ENCODE measurements around the gene MAPK4.
A peak's percentile ranks its signal among the peaks of the same experiment; 100 is the strongest.

MAPK4 gene

DNA sequence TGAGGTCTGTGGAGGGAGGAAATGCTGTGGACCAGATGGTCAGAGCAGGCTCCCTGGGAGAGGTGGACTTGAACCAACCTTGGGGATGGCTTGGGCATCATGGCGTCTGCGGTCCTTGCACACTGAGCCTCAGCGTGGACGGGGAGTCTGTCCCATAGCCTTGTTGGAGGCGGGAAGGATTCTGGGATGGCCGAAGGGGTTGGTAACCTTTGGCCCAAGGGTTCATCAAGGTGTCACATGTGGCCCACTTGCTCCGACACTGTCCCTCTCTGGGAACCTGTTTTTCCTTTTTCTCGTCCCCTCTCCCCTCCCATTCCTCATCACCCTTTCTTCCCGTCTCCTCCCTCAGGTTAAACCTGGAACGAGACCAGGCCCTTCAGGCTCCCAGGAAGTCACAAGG, 66.4 kb downstream of the MAPK4 start:
- no peak for DNase-seq

DNA sequence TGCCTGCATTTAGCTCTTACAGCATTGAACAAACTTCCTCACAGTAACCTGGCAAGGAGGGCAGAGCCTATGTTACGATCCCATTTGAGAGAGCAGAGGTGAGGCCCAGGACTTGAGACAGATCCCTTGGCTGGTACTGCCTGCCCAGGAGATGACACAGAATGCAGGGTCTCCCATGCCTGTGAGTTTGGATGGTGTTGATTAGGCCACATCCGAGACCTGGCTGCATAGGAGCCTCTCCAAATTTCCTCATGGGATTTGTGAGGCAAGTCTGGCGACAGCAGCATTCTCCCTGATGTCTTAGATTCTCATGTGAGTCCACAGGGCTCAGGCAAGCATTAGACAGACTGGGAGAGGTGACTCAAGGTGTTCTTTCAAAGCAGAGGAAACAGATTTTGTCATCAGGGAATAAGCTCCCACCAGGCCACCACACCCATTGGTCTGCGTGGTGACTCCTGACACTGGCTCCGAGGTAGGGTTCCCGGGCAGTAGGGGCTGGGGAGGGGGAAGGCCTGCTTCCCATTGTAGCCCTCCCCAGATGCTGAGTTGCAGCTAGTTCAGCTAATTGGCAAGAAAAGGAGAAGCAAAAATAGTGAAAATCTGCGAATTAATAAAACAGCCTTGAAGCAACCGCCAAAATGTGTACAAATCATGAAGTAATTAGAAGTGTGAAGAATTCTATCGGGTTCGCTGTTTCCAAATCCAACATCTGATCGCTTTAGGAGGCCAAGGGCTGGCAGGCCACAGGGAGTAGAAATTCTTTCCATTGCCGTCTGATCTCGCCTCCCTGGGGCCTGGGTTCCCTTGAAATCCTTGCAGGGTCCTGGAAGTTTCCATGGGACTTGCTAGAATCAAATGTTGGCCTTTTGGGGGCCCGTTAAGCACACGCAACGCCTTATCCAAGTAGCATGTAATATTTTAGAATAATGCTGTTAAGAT, 68.0 kb downstream of the MAPK4 start:
- peak; percentile 48 for DNase-seq

DNA sequence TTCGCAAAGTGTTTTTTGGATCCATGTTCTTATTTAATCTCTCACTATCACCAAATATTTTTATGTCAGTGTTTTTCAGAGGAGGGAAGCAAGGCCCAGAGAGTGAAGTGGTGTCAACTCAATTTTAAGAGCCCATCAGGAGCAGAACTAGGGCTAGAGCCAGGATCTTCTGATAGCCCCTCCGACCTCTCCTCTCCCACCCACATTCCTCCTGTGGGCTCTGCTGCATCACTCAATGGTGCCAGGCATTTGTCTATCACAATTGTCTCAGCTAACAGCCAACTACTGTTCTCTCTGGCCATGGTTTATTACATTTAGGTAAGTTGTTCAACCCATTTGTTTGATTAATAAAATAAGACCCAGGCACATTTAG, 68.6 kb downstream of the MAPK4 start:
- no peak for DNase-seq

DNA sequence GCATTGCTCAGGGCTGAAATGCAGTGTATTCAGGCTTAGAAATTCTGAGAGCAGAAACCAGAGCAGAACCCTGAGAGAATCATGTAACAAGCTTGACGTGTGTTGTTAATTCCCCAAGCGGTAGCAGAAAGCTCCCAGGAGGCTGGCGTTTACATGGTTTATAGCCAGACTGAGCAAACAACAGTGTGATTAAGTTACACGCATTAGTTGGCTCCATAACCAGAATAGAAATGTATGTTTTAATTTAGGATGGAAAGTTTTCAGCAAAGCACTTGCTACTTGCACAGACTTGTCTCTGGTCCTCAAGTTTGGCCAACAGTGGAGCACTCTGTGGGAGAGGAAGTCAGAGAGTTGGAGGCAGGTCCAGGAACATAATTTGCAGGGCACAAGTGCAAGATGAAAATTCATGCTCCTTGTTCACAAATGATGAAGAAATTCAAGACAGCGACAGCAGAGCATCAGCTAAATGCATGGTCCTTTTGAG, 69.3 kb downstream of the MAPK4 start:
- DNase-seq, result peak; percentile 32

DNA sequence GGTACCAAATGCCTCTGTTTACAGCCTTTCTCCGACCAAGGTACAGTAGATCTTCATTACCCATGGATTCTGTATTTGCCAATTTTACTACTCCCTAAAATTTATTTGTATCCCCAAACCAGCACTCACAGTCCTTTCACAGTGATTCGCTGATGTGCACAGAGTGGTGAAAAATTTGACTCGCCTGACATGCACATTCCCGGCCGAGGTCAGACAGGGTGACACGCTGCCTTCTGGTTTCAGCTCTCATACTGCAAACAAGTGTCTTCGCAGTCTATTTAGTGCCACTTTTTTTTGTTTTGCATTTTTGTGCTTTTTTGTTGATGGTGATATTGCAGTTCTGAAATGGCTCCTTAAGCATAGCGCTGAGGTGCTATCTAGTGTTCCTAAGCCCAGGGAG, 71.0 kb downstream of the MAPK4 start:
- DNase-seq, result peak; percentile 60

DNA sequence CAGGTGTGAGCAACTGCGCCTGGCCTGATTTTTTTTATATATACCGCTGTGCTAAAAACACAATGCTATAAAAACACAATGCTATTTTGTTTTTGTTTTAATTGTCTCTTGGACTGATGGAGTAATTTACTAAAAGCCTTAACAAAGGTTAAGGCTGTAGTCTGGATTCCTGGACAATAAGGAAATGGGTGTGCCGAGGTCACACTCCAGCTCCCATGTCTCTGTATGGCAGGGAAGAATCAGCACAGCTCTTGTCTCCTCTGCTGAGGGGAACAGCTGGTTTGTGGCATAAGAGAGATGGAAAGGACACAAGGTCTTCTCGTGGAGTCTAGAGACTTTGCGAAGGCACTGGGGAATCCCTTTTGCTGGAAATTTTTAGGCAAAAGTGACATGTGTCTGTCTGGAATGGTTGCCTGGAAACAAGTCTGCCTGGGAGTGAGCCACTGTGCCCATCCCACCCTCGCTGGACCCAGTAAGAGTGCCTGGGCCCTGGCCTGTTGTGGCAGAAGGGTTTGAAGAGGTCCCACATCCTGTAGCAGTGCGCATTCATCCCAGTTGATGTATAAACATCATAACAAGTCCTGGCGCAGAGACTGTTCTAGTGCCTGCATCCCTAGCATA, 73.1 kb downstream of the MAPK4 start:
- peak; percentile 55 for DNase-seq

DNA sequence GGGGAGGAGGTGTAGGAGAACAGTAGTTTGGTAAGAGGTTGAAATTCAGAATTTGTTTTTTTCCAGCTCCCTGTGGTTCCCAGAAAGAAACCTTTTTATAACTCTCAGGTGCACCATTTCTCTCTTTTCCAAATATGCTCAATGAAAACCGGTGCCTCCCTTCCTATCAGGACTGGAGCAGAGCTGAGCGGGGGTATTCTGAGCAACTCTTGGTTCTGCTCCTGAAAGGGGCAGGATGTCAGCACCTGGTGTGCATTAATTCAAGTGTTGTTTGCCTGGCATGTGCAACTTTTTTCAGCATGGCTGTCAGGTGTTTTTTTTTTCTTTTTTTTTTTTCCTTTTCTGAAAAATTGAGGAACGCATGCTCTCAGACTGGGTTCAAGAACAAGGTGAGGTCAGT, 74.1 kb downstream of the MAPK4 start:
- DNase-seq, result no peak

DNA sequence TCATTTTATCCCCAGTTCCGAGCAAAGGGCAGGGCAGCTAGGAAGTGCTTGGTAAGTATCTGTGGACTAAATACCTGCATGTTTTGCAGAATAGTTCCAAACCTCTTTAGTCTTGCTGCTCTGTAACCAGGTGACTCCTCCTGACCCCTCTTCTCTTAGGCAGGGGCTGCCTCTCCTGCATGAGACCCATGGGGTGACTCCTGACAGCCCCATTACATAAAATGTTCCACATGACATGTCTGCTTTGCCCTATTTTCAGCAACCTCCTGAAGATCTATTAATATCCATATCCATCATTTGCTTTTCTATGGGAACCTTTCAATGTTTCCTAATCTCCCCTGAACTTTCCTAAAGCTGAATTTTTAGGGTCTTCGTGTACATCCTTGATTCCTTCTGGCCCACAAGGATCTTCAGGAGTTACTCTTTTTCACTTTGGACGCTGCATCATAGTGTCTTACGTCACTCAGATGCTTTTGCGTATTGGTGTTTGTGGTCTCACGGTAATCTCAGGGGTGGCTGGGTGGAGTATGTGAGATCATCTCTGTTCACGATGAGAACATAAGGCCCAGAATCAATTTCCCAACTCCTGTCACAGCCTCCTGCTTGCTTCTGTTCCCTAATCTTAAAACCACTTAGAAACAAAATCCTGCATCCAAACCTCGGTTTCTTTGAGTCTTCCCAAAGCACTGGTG, 76.6 kb downstream of the MAPK4 start:
- DNase-seq, result no peak

DNA sequence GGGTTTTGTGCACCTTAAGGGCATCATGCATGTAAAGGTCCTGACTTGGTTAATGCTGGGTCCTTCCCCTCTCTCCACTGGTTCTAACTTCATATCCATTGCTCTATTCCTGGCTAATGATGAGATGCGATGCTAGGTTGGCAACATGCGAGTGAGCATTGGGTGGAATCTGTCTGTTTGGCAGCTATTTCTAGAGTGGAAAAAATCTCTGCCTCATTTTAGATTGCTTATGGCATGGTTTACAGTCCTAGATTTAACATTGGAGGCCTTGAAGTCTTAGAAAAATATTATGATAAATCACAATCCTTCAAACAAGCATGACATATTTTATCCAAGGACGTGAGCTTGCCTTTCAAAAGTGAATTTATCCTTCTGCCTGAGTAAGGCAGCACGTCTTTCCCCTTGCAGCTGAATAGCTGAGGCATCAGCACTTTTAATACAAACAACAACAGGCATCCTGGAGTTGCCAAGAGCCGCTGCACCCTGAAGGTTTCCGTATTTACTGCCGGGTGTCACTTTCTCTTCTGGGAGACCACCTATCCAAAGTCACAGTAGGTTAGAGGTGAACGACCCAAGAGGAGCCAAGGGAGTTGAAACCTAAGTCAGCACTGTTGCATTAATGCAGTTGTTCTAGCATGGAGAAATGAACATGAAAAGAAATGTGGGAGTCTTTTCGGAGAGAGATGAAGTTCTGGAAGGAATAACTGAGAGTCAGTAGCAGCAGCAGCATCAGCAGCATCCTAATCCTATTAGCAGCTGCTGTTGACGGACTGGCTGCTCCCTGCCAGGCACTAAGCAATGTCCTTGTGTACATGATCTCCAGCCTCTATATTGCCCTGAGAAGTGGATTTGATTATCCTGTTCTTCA, 78.4 kb downstream of the MAPK4 start:
- DNase-seq, result no peak

DNA sequence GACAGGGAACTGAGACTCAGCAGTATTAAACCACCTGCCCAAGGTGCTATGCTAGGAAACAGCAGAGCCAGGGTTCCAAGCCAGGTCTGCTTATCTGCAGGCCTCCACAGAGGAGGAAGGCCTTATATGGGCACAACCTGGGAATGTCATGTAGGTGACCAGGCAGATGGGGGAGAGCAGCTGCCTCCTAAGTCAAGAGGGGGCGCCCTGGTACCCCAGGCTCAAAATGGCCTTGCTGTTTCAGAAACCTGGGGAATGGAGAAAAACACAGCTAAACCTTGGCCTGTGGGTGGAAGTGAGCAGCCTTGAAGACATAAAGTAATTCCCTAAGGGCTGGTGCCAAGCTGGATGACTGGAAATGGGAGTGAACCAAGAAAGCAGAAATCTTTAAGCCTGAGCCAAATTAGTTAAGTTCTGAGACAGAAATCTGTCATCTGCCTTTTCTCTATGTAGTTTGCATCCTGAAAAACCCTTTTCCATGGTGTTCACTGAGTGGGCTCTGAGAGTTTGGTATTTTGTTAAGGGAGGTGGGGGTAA, 79.1 kb downstream of the MAPK4 start:
- DNase-seq, result no peak

DNA sequence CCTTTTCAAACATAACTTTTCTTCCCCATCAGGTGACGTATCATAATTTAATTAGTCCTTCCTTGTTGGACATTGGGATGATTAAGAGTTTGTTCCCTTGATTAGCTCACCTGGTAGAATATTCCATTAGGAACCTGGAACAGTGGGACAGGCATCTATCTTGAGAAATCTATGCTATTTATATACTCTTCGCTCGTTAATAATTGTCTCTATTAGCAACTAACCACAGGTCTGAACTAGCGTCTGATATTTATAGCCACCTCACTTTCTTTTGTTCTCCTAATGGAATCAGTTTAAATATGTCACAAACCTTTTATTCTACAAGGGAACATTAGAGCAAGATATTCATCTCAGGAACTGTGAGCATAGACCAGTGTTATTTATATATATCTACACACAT, 79.8 kb downstream of the MAPK4 start:
- DNase-seq, result no peak

DNA sequence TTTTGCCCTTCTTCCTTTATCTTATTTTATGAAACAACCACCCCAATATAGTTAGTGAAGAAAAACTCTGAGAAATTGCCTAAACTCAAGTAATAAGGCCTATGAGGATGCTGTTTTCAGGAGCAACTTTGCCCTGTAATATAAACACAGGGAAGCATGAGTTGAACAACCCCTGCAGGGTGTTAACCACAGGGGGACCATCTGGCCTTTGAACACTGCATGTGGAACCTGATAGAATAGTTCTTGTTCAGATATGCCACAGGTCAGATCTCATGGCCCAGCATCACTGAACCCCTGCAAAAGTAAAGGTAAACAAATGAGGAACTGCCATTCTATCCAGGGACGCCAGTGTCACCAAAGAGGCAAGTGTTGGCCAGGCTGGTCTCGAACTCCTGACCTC, 82.6 kb downstream of the MAPK4 start:
- no peak for DNase-seq

DNA sequence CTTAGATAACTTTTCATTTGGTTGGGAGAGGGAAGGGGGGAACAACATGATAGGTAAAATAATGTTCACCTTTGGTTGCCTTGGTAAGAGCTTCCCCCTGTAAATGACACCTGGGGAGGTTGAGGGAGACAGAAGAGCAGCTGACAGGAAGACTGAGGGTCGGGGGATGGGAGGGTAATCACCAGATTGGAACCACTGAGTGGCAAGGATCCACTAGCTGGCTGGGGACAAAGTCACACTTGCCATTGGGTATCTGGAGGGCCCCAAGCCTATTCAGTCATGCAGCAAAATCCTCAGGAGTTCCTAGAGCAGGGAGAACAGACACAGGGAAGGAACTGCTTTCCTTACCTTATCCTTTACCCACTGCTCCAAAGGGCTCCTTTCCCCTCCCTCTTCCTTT, 84.3 kb downstream of the MAPK4 start:
- no peak for DNase-seq

DNA sequence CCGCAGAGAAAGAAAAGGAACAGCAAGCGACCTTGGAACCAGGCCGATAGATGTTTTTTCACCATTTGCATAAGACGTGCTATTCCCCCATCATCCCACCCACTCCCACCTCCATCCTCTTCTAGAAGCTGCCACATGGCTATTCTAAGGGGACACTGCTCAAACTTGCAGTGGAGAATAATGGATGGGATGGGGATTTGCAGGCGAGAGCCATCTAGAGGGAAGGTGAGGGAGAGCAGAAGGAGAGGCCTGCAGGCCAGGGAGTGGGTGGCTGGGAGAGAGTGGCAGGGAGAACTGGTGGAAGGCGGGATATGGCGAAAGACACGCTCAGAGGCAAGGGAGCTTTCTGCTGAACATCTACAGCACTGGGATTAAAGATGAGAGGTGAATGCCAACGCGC, 84.9 kb downstream of the MAPK4 start:
- peak; percentile 83 for DNase-seq

DNA sequence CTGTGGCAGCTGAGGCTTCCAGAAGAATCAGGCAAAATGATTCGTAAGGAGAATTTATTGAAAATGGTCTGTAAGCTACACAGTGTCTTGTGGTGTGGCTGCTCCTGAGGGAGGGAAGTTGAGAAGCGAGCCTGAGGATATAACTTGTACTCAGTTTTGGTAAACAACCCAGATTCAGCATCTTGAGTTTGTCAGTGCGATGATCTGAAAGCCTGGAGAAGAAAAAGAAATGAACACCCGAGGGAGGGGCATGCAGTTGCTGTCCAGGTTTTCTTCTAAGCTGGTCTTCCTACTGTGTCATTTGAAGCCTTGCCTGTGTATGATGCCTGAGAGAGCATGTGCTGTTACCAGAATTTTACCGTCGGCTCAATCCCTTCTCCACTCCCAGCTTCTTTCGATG, 87.3 kb downstream of the MAPK4 start:
- DNase-seq, result no peak

DNA sequence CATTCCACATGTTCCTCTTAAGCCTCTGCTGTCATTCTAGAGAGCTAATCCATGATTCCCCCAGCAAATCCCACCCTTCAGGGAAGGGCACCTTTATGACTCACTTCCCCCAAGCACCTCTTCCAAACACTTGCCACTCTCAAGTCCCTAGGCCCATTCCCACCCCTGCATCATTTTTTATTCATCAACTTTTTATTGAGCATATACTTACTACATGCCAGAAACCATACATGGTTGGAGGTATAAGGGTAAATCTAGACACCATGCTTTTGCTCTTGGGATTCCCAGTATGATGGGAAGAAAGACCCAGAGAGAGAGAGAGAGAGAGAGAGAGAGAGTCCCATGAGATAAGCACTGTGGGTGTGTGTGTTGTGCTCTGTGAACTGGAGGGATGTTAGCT, 87.9 kb downstream of the MAPK4 start:
- DNase-seq, result no peak

DNA sequence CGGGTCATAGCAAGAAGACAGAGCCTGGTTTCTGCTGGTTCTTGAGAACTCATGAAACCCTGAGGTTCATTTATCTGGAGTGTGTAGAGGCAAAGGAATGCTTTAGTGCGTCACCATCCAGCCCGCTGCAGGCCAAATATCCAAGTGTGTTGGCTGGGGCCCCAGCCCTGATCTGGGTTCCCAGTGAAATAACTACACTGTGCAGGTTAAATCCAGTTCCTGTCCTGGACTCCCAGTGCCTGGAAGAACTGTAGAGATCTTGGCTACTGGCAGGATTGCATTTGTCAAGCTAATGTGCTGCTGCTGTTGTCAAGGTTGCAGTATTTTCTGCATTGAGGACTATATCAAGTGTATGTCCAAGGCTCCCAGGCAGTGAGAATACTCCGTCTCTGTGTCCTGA, 89.9 kb downstream of the MAPK4 start:
- DNase-seq, result no peak

DNA sequence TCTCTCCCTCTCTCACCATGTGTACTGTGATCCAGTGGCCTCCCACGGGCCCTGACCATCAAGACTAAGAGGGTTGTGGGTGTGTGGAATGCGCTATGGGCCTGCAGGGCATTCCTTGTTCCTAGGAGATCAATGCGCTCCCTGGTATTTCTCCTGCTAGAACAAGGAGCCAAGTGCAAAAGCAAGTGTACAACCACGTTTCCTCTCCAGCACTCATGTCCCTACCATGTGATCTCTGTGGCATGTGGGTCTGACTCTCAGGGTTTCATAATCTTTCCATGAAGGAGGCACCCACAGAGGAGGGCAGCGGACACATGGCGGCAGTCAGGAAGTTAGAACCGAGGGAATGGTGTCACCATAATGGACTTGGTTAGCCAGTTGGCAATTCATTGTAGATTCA, 91.4 kb downstream of the MAPK4 start:
- DNase-seq, result peak; percentile 74

DNA sequence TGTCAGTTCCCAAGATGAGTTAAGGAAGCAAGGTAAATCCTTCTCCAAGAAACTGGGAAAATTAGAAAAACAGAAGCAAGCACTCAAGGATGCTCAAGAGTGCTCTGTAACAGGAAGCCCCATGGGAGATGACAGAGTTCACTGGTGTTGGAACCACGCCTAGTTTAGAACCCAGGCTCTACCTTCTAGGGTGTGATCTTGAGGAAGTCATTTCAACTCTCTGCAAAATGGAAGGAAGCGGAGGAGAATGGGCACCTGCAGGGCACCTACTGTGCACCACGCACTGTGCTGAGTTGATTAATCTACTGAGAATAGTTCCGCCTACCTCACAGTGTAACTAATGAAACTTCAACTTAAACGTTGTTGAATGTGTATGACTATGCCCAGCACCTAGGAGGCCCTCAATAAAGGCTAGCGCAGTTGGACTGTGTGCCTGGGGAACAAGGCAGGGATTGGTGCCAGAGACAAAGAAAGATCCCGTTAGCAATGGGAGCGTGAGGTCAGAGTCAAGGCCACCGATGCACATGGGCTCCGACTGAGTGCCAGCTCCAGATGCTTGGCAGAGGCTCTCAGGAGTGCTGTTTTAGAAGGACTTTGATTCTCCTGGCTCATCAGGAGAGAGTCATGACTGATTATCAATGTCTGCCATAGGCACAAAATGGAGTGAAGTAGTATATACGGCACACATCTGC, 93.7 kb downstream of the MAPK4 start:
- no peak for DNase-seq

DNA sequence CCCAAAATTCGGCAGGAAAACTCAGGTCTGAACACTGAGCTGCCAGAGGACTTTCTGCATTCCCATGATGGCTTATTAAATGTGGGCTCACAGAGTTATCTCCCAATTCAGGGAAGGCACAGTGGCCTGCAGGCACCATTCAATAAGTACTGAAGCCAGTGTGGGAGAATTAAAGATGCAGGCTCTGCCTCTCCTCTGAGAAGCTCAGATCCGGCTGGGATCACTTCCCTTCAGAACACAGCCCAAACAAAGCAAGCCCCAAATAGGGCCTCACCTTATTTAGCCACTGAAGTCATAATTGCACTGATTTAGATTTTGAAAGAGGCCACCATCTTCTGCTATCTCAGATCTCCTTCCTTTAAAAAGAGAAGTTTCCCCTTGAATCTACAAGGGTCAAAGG, 94.3 kb downstream of the MAPK4 start:
- DNase-seq, result no peak

DNA sequence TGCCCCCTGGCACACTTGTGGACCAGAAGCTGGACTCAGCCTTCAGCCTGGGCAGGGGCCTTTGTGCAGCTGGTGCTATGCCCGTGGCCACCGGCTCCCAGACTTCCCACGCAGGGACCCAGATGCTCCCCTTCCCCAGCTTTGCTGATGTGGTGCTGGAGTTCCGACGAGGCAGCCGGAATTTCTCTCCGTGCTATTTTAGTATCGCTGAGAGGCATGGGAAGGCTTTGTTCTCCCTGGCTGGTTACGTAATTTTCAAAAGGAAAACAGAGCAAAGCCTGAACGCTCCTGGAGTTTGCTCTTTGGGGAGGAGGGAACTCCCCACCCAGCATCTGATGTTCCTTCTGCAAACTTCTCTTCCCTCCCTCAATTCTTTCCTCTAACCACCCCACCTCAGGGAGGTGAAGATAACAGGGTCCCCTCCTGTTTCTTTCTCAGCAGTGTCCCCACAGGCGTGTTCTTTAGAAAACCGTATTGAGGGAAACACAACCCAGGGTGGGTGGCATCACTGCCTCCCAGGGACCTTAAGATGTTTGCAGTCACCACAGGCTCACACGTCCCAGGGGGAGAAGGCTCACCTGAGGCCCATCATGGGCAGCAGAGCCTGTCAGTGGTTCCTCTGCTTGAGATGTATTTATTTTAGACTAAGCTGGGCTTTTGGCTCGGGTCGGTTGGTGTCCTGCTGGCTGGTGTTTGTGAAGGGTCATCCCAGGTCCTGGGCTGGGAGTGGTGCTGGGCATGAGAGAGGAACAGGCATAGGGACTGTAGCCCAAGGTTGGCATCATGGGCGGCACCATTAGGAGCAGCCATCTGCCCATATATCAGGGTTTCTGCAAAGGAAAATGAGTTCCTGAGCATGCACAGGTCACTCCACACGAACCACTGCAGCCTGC, 95.0 kb downstream of the MAPK4 start:
- DNase-seq, result no peak
